CD4-positive, alpha-beta T cell treated with Interferon alpha-2 for 1 hour (primary cell): Measurements from ENCODE around the gene HPCAL4.

ENCODE experiments used
- DNase-seq, 2 donors: peaks; one replicate each; pipeline ENCODE4 v3.0.0-alpha.2; 2020 to 2022

HPCAL4 gene

DNA sequence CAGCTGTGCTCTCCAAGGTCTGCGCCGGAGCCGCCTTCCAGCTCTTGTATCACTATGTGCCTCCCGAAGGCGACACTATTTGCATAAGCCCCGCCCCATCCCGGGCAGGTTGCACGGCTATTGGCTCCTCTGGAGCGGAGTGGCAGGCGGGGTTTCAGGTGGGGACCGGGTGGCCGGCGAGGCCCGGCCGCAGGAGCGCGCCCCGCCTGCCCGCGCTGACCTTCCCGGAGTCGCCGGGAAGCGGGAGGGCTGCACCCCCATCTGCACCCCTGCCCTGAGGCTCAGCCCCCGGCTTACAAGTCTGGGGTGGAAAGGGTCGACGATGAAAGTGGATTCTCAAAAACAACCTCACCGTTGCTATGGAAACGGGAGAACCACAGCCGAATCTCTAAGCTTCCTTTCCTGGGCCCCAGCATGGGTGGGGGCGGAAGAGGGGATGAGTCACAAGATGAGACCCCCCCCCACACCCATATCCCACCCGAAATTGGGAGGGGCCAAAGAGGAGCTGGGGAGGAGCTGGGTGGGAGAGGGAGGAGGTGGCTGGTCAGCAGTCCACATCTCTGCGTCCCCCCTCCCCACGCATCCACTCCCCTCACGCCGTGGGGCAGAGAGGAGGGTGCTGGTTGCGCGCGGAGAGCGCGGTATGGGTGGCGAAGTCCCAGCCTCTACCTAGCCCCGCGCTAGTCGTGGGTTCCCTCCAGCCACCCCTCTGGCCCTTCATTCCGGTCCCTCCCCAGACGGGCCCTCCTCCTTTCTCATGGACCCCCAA, at the start of gene HPCAL4:
TSS of gene HPCAL4 (minus strand) at position 51 of the 769 bp plus-strand sequence. CDS start 6,830 bp downstream, outside the sequence.
- peak; percentile 90 to 94 for DNase-seq

DNA sequence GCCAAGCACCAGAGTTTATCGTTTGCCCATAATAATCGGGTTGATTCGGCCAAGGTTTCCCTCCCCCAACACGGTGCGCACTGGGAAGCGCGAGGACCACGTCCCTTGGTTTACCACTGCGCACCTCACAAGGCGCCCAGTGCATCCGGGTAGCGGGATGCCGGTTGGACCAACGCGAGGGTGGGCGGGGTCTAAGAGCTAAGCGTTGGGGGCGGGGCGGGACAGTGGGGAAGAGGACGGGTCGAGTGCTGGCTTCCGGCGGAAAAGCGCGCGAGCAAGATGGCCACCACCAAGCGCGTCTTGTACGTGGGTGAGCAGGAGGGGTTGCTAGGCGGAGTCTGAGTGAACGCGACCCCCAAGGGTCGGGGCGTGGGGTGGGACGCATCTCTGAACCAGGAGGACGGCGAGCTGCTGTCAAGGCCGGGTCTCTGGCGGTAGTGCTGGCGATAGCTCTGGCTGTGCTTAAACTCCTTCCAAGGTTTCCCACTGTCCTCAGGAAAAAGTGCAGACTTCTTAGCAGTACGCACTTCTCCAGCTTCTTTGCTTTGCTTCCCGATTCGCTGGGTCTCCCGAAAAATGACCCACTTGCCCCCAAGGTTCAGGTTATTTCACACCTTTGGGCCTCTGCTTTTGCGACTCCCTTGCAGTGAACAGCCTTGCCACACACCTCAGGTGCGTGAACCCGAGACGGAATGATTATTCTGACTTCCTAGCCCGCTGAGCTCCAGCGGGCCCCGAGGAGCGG, 47.6 kb upstream of the HPCAL4 start, which contains the start of gene PPIE:
TSS of gene PPIE (plus strand) at position 261 of the 745 bp plus-strand sequence. CDS start at position 280, 19 bp downstream.
- DNase-seq = peak; percentile 93 to 95

DNA sequence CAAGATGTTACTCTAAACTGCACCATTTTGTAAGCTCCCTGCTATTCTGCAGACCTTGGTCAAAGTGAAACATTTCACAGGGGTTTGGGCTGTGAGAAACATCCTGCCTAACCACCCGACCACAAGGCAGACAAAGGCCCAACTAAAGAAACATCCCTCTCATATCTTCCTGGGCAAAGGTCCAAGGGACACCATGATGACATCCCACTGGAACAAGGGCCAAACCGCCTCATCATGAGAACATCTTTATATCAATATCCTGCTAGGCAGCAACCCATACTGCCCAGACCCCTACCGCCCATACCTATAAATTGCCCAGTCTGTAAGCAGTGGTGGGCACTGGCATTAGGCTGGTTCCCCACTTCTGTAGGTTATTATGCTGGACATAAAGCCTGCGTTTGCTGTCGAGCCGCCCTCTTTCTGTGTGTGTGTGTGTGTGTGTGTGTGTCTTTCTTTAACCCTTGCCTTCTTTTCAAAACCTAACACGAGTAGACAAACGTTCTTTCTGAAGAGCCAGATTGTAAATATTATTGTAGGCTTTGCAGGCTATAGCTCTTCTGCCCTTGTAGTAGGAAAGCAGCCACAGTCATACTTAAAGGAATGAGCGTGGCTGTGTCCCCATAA, 46.4 kb upstream of the HPCAL4 start:
- DNase-seq = peak in 1 of 2 donors; percentile 6

DNA sequence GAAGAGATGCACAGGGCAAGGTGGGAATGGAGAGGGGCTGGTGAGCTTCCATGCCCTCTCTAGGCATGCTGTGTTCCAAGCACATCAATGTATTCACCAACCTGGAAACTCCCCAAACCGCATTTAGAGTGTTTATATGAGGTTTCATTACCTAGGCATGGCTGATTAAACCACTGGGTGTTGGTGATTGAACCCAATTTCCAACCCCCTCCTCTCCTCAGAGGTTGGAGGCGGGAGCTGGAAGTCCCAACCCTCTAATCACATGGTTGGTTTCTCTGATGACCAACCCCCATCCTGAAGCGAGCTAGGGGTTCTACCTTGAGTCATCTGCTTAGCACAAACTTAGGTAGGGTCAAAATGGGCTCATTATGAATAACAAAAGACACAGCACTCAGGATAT, 44.5 kb upstream of the HPCAL4 start:
- DNase-seq = no peak

DNA sequence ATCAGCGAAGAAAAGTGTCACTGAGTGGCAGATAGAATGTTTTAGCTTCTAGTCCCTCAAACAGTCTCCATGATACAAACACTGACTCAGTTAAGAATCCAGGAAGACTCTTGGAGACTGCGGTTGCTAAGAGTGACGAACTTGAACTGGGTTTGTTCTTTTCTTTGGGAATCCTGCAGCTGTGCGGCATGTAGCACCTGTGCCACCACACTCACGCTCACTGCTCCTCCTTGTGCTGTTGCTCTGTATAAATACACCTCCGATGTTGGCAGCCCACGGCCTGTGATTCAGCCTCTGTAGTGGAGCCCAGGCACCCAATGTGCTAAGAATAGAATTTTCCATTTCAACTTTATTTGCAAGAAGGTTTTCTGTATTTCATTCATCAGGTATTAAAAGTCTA, 41.9 kb upstream of the HPCAL4 start:
- no peak for DNase-seq

DNA sequence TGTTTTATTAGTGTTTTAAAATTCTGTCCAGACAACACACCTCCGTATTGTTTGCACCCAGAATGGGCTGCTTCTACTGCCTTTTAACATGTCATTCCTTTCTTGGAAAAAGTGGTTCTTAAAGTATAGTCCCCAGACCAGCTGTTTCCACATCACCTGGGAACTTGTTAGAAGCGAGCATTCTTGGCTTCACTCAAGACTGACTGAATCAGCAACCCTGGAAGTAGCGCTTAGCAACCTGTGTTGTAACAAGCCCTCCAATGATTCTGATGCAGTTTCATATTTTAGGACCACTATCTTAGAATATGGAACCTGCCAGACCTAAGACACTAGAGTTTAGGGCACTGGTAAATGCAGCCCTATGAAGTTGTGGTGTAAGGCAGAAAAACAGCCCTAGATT, 41.5 kb upstream of the HPCAL4 start:
- no peak for DNase-seq

DNA sequence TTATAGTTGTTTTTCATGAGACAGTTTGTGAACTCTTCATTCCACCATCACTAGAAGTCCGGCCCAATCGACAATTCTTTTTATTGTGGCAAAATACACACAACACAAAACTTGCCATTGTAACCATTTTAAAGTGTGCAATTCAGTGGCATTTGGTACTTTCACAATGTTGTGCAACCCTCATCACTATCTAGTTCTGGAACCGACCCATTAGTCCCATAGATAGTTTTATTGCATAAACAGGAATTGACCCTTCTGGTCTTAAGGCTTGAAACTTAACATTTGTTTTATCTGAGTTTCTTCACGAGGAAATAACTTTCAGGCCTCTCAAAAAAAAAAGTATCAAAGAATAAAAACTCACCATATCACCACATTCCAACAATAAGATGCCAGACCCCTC, 38.6 kb upstream of the HPCAL4 start:
- no peak for DNase-seq

DNA sequence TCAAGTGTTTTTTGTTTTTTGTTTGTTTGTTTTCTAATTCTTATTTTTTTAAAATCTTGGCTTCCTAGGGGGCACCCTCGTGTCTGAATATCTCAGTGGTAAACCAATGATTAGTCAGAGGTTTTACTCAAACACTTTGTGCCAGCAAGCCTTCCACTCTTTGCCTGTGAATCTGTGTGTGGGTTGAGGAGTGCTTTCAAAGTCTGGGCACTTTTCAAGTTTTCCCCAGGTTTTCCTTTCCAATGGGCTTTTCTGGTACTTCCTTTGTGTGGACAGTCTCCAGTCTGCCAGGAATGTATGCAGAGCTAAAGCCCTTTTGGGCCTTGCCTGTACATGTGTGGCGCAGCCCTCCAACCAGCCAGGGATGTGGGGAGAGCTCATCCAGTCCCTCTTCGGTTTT, 37.8 kb upstream of the HPCAL4 start:
- DNase-seq = no peak

DNA sequence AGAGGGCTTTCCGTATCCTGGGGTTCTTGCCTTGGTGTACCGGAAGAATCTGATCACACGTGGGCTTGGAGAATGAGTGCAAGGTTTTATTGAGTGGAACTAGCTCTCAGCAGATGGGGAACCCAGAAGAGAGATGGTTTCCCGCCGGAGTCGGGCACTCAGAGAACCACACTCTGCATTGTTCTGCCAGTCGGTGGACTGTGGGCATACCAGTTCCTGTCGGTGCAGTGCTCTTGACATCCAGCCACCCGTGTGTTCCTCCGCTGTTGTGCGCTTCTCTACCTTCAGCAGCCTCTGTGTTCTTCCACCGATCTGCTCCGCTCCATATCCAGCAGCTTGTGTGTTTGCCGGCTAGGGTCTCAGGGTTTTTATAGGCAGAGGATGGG, 36.7 kb upstream of the HPCAL4 start:
- DNase-seq = no peak

DNA sequence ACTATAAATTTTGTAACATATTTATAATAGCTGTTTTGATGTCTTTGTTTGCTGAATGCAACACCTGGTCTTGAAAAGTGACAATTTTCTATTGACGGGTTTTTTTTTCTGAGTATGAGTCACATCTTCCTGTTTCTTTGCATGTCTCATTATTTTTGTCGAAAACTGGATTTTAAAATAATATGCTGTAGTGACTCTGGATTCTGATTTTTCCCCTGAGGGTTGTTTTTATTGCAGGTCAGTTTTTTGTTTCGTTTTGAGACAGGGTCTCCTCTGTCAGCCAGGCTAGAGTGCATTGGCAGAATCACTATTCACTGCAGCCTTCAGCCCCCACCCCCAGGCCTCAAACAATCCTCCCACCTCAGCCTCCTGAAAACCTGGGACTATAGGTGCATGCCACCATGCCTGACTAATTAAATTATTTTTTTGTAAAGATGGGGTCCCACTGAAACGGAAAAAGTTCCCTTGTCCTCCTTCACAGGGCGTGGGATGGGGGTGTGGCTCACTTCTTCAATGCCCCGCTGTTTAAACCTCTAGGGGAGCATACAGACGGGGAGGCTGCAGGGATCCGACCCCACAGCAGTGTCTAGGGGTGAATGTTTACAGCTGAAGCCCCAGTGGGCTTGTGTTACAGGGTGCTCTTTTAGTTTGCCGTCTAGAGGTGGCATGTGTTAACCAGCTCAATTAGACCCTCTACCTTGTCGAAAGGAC, 36.1 kb upstream of the HPCAL4 start:
- DNase-seq = no peak

DNA sequence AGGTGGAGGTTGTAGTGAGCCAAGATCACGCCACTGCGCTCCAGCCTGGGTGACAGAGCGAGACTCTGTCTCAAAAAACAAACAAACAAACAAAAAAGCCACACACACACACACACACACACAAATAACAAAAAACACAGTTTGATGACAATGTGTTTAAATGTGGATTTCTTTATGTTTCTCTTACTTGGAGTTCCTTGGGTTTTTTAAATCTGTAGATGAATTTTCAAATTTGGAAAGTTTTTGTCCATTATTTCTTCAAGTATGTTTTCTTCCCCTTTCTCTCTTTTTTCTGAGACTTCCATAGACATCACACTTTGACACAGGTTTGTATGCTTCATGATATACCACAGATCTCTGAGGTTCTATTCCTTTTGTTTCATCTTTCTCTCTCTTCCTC, 35.4 kb upstream of the HPCAL4 start:
- no peak for DNase-seq

DNA sequence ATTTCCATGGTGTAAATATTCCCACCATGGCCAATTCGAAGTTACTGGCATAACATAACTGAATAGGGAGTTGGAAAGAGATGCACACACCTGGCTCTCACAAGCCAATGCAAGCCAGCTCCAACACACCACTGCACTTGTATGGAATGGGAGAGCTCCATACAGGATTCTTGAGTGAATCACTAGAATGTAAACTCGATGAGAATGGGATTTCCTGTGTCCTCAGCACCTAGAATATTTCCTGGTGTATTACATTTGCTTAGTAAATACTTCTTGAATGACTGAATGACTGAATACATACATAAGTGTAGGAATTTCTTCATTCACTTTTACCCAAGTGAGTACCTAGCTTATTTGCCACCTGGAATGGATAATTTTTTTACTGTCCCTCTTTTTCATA, 31.3 kb upstream of the HPCAL4 start:
- no peak for DNase-seq

DNA sequence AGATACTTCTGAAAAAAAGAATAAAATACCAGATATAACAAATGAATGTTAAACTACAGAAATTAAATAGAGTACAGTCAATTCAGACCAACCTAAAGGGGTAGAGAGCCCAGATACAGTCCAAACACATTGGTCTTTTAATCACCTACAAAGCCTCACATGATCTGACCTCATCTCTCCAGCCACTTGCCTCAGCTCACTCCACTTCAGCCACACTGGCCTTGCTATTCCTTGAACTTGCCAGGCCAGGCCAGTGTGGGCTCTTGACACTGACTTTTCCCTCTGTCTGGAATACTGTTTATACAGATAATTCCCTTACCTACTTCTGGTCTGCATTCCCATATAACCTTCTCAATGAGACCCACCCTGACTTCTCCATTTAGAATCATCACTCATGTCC, 30.4 kb upstream of the HPCAL4 start:
- DNase-seq = no peak

DNA sequence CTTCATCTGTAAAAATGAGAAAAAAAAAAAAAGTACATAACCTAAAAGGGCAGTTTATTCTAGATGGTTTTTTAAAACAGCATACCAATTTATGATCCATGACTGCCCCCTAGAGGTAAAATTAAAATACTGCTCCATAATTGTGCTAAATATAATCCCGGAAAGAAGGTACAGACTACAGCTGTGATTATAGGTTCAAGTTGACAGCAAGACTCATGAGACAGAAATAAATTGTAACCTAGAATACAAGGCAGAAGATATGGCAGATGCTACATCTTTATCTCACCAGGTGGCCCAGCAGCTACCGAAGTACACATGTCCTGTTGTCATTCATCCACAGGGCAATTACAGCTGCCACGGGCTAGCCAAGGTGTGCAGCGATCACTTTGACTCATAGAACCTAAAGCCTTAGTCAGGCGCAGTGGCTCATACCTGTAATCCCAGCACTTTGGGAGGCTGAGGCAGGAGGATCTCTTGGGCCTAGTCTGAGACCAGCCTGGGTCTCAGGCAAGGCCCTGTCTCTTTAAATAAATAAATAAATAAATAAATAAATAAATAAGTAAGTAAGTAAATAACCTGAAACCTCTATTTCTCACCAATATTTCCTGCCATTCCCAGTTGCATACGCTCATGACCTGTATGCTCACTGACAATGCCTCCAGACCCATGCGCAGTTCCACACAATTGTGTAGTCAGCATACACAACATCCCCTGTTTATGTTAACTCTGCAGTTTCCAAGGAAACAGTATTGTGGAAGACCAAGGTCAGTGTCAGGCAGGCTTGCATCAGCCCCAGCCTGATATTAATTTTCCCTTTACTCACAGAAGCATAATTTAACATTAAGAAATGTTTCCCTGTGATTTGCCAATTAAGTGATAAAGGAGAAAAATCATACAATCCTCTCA, 29.1 kb upstream of the HPCAL4 start:
- peak in 1 of 2 donors; percentile 81 for DNase-seq

DNA sequence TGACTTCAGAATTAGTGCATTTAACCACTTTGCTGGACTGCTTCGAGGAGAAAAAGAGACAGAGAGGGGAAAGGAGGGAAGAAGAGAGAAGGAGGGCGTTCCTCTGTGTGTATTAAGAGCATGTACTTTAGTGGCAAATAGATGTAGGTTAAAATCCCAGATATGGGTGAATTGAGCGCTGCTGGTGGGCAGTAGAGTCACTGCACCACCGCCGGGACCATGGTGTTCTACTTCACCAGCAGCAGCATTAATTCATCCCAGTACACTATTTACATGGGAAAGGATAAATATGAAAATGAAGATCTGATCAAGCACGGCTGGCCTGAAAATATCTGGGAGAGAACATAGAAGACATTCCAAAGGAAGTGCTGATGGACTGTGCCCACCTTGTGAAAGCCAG, 26.6 kb upstream of the HPCAL4 start:
- DNase-seq = no peak

DNA sequence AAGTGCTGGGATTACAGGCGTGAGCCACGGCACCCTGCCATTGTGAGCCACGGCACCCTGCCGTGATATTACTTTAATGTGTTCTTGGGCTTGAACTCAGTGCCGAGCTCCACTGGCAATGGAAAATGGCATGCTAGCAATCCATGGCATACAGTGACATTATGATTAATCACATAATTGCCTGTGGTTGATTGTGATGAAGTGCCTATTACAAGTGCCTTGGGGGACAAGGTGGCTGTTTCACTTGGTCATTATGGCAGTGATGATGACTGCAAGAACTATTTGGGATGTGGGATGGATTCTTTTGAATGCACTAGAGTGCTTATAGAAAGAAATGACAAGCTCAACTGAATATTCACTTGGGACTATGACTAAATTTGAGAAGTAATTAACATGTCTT, 22.3 kb upstream of the HPCAL4 start:
- no peak for DNase-seq

DNA sequence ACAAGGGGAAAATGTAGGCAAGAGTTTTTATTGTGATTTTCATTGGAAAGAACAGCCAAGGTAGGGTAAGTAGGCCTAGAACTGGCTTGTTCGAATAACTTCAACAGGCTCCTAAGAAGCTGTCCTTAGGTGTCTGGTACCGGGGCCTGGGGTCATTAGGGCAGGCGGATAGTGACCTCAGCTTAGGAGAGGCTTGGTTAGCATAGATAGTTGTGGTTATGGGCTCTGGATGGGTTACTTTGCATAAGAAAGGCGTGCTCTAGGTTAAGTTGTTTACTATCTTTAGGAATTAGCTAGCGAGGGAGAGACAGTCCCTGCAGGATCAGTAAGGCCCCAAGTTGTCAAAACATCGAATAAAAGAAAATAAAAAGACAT, 20.7 kb upstream of the HPCAL4 start:
- no peak for DNase-seq

DNA sequence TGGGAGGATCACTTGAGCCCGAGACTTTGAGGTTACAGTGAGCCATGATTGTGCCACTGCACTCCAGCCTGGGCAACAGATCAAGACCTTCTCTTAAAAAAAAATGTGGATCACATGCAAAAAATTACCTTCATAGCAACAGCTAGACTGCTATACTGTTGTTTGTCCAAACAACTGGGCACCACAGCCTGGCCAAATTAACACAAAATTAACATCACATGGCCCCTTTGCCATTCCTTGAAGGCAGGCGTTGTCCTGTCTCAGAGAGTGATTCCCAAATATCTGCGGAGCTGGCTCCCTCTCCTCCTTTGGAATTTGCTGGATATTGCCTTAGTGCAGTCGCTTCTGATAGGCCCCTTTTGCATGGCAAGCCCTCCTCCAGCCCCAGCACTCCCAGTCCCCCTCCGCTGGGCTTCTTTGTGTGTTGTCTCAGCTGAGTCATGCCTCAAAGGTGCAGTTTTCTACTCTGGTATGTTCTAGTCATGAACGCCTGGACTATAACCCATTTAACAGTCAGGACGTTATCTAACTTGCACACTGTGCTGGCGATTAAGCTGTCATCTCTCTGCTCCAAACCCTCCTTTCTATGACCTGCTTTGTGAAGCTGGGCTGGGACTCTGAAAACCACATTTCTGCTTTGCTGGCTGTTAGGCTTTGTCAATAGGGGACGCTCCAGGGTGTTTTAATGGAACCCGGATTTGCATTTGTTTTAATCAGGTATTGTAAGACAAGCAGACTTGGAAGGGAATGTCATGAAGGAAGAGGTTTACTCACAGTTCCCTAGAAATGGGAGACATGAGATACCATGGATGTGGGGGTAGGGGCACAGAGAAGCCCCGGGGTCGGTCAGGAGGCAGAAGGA, 20.1 kb upstream of the HPCAL4 start:
- no peak for DNase-seq

DNA sequence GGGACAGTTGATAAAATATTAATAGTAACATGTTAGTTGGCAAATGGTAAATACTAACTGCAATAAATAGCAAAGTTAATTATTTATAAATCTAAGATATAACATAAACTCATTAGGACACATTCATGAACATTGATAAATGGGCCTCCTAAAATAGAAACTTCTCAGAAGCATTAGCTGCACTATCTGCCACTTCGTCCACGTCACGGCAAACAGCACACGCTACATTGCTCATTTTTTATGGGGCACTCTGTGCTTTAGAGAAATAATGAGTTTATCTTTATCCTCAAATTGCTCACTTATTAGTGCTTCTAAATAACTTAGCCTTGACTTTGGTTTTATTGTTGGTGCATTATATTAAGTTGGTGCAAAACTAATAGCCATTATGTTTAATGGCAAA, 16.3 kb upstream of the HPCAL4 start:
- no peak for DNase-seq

DNA sequence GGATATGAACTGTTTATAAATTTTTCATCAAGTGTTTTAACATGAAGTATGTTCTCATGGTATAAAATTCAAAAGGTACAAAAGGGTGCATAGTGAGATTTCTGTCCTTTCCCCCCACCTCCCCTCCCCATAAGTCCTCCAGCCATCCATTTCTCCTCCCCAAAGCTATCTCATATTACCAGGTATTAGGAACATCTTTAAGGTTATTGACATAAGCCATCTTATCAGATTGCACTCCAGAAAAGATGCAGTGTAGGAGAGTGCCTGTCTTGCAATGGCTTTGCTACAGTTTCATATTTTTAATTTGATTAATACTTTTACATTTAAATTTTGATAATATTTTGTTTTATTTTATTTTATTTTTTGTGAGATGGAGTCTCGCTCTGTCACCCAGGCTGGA, 13.5 kb upstream of the HPCAL4 start:
- no peak for DNase-seq

DNA sequence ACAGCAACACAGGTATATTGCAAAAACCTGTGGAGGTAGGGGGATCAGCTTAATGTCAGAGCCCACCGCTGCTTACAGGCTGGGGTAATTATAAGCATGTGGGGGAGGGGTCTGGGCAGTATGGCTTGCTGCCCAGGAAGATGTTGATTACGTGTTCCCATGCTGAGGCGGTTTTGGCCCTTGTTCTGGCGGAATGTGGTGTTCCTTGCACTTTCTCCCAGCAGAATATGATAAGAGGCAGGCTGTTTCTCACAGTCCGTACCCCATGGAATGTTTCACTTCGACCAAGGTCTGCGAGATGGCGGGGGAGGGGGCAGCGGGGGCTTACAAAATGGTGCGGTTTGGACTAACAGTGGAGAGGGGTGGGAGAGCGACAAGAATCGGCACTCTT, 9.8 kb upstream of the HPCAL4 start:
- no peak for DNase-seq
